ENCODE data around the gene GSK3B. TPM values are rescaled to one million over a fixed set of nuclear protein-coding genes. Genes with fewer than 3 reads are reported as not detected.
A peak's percentile ranks its signal among the peaks of the same experiment; 100 is the strongest.
"Not testable (repeated sequence)": the region's sequence is repeated elsewhere in the genome, so short reads cannot be mapped to it uniquely, and the experiment has no call there.

Gene GSK3B
- total RNA-seq, 1 experiment from 2014 or later = 56.5 TPM

- Histone ChIP-seq H3K9me3 (ENCODE audit: control insufficient read depth, low read depth, low read length) (no peaks in the 10 kb centered on the region), H2BK5ac (ENCODE audit: insufficient read length, low read length) (no peak overlapping the region), H2BK12ac (ENCODE audit: insufficient read length, low read depth, low read length) (no peak overlapping the region), H3K23ac (ENCODE audit: insufficient read length, low read depth, low read length) (no peak overlapping the region), H3K9ac (ENCODE audit: extremely low read depth, insufficient read length, low read length) (no peak overlapping the region), H3K27ac (ENCODE audit: insufficient read length, low read depth, low read length) (no peak overlapping the region), H2BK120ac (ENCODE audit: low read depth, low read length, poor library complexity, severe bottlenecking) (no peak overlapping the region), H3K4me1 (ENCODE audit: insufficient read depth, low read length) (no peaks in the 10 kb centered on the region), H3K4ac (ENCODE audit: low read depth, low read length) (no peak overlapping the region), H2AK5ac (ENCODE audit: insufficient read length, low read length) (no peak overlapping the region), H4K91ac (ENCODE audit: insufficient read length, low read depth, low read length) (no peak overlapping the region), H4K5ac (ENCODE audit: insufficient read length, low read depth, low read length) (no peak overlapping the region), H3K27me3 (ENCODE audit: insufficient read depth, low read length) (no peaks in the 10 kb centered on the region), H4K8ac (replicated peaks; ENCODE audit: insufficient read length, low read depth, low read length) (no peak overlapping the region), H3T11ph (ENCODE audit: low read length) (no peak overlapping the region), H3K79me1 (ENCODE audit: insufficient read depth, low read depth, low read length, poor library complexity, severe bottlenecking) (no peaks in the 10 kb centered on the region), H2BK15ac (ENCODE audit: low read depth, low read length) (no peak overlapping the region), H3K23me2 (ENCODE audit: insufficient read length, low read depth, low read length, poor library complexity, severe bottlenecking) (no peaks in the 10 kb centered on the region), H3K4me2 (ENCODE audit: insufficient read depth, insufficient read length, low read length) (no peak overlapping the region), H3K14ac (ENCODE audit: insufficient read depth, low read length) (no peak overlapping the region), H2BK20ac (ENCODE audit: low read depth, low read length, poor library complexity, severe bottlenecking) (no peak overlapping the region), H3K18ac (ENCODE audit: insufficient read length, low read depth, low read length) (no peak overlapping the region), H3K56ac (ENCODE audit: insufficient read length, low read depth, low read length) (no peak overlapping the region), H3K79me2 (ENCODE audit: insufficient read depth, low read length) (no peaks in the 10 kb centered on the region), H4K20me1 (ENCODE audit: control insufficient read depth, insufficient read depth, insufficient read length) (no peaks in the 10 kb centered on the region), H2AFZ (ENCODE audit: low read length) (no peak overlapping the region)
- Mint-ChIP-seq H3K9me3 (peaks cover 9 to 29% of the 10 kb centered on the region in 2 experiments), H3K27ac (no peak overlapping the region; a peak in 1 of 7 replicates), H3K4me1 (peaks cover 0 to 4% of the 10 kb centered on the region in 2 experiments; a peak in 2 of 4 replicates), H3K36me3 (ENCODE audit: insufficient read depth in 1 of 3, low read depth in 3 of 3) (peaks cover 24 to 37% (median 31%) of the 10 kb centered on the region in 3 experiments), H3K4me3 (no peak overlapping the region), H3K27me3 (ENCODE audit: low read depth) (no peaks in the 10 kb centered on the region)
- TF ChIP-seq CTCF (conservative IDR thresholded peaks at IDR 0.05) = peak; percentile 85
- peak; percentile 31 for DNase-seq
- no CpG with 5 or more reads among the region's 10 CpGs for WGBS (ENCODE audit: extremely low coverage, insufficient read length, low lambda C conversion rate)
These were observed 202.1 kb downstream of the GSK3B start for GRCh38 chr3:119891944-119892721.

GRCh38 chr3:119888681-119889080 is 205.6 kb downstream of the GSK3B start:
- not testable (repeated sequence) for H2AFZ ChIP-seq (ENCODE audit: low read length); H3K9me3 ChIP-seq (ENCODE audit: control insufficient read depth, low read depth, low read length); H4K5ac ChIP-seq (ENCODE audit: insufficient read length, low read depth, low read length); H2AK5ac ChIP-seq (ENCODE audit: insufficient read length, low read length); H3K23ac ChIP-seq (ENCODE audit: insufficient read length, low read depth, low read length); H3K4ac ChIP-seq (ENCODE audit: low read depth, low read length); H4K91ac ChIP-seq (ENCODE audit: insufficient read length, low read depth, low read length); DNase-seq; H3K23me2 ChIP-seq (ENCODE audit: insufficient read length, low read depth, low read length, poor library complexity, severe bottlenecking); H3K79me2 ChIP-seq (ENCODE audit: insufficient read depth, low read length); H2BK20ac ChIP-seq (ENCODE audit: low read depth, low read length, poor library complexity, severe bottlenecking); H2BK120ac ChIP-seq (ENCODE audit: low read depth, low read length, poor library complexity, severe bottlenecking); H3K27me3 Mint-ChIP-seq (ENCODE audit: low read depth); H3K9ac ChIP-seq (ENCODE audit: extremely low read depth, insufficient read length, low read length); H3K27ac Mint-ChIP-seq; H3K4me3 Mint-ChIP-seq; H2BK5ac ChIP-seq (ENCODE audit: insufficient read length, low read length); H3K27ac ChIP-seq (ENCODE audit: insufficient read length, low read depth, low read length); H3K4me1 Mint-ChIP-seq; H3K56ac ChIP-seq (ENCODE audit: insufficient read length, low read depth, low read length); H2BK12ac ChIP-seq (ENCODE audit: insufficient read length, low read depth, low read length); H2BK15ac ChIP-seq (ENCODE audit: low read depth, low read length); H3K27me3 ChIP-seq (ENCODE audit: insufficient read depth, low read length); H3T11ph ChIP-seq (ENCODE audit: low read length); H3K4me2 ChIP-seq (ENCODE audit: insufficient read depth, insufficient read length, low read length); H4K8ac ChIP-seq (replicated peaks; ENCODE audit: insufficient read length, low read depth, low read length); H3K4me1 ChIP-seq (ENCODE audit: insufficient read depth, low read length); H3K79me1 ChIP-seq (ENCODE audit: insufficient read depth, low read depth, low read length, poor library complexity, severe bottlenecking); H3K14ac ChIP-seq (ENCODE audit: insufficient read depth, low read length); H4K20me1 ChIP-seq (ENCODE audit: control insufficient read depth, insufficient read depth, insufficient read length); H3K18ac ChIP-seq (ENCODE audit: insufficient read length, low read depth, low read length)
- peaks cover 21 to 49% (median 36%) of the 10 kb centered on the region in 3 experiments for H3K36me3 Mint-ChIP-seq (ENCODE audit: insufficient read depth in 1 of 3, low read depth in 3 of 3)
- H3K9me3 Mint-ChIP-seq = peaks cover 9 to 30% of the 10 kb centered on the region in 2 experiments
- WGBS (ENCODE audit: extremely low coverage, insufficient read length, low lambda C conversion rate) = no CpG with 5 or more reads among the region's 4 CpGs
